Panc1 (cell line): ENCODE results near the gene KATNIP. TPM values are rescaled to one million over a fixed set of nuclear protein-coding genes. Genes with fewer than 3 reads are reported as not detected.

Experiments used
- ATAC-seq: fragments of 200-7000 bp; cut with Tn5 transposase; 2 replicates; pipeline ENCODE4 v1.9.1; 2020; ENCODE audit warnings: mild to moderate bottlenecking, moderate library complexity
- BruUV-seq: library from RNA; stranded (reverse); fragments of 400-500 nt; replicated peaks from 2 replicates; lab custom pipeline; 2021; lab: Mats Ljungman, UMichigan
- CTCF ChIA-PET: fragments of 300-600 bp; sonication (Branson Sonifier 250); formaldehyde crosslinking; loops from one replicate; lab custom pipeline; 2022; ENCODE audit warnings: antibody characterized with exemption; lab: Charles Lee
- POLR2A ChIA-PET: fragments of 300-600 bp; sonication (Branson Sonifier 250); formaldehyde crosslinking; loops from one replicate; lab custom pipeline; 2022; ENCODE audit warnings: antibody characterized with exemption; lab: Charles Lee
- DNase-seq: peaks from one replicate; pipeline ENCODE4 v3.0.0-alpha.2; 2010; ENCODE audit warnings: low read depth, low spot score
- H3K27ac ChIP-seq: 2 replicates; pipeline ENCODE4 v1.5.1; 2011; ENCODE audit warnings: mild to moderate bottlenecking, low read length, inconsistent platforms
- H3K27me3 ChIP-seq: fragments of 200-500 bp; sonication (Bioruptor generic); 2 replicates; pipeline ENCODE4 v1.6.0; 2014; ENCODE audit warnings: low read length, inconsistent platforms; ENCODE audit not compliant: control insufficient read depth, insufficient read depth
- H3K36me3 ChIP-seq: fragments of 200-500 bp; sonication (Bioruptor generic); 2 replicates; pipeline ENCODE4 v1.5.1; 2014; ENCODE audit warnings: inconsistent platforms, mild to moderate bottlenecking, low read length, moderate library complexity; ENCODE audit not compliant: control insufficient read depth, insufficient read depth
- H3K4me1 ChIP-seq: 2 replicates; pipeline ENCODE4 v1.5.1; 2011; ENCODE audit warnings: inconsistent platforms, mild to moderate bottlenecking, low read length, moderate library complexity; ENCODE audit not compliant: control insufficient read depth, insufficient read depth
- H3K4me3 ChIP-seq, 2 experiments: 2 replicates each; pipeline ENCODE4 v1.5.1; 2011 to 2012; ENCODE audit warnings: low read depth in 2 of 2, low read length in 2 of 2, mild to moderate bottlenecking in 2 of 2, inconsistent platforms in 1 of 2, moderate library complexity in 1 of 2
- H3K9me3 ChIP-seq: fragments of 200-500 bp; sonication (Bioruptor generic); 2 replicates; pipeline ENCODE4 v1.5.1; 2014; ENCODE audit warnings: low read depth, mild to moderate bottlenecking, inconsistent platforms, low read length, moderate library complexity; ENCODE audit not compliant: control insufficient read depth, insufficient read depth
- POLR2AphosphoS5 ChIP-seq: IDR thresholded peaks from 2 replicates; pipeline ENCODE4 v1.6.1; 2012; ENCODE audit warnings: mild to moderate bottlenecking, low read depth, low read length, moderate library complexity
- SIN3A ChIP-seq: IDR thresholded peaks from 2 replicates; pipeline ENCODE4 v1.6.1; 2012; ENCODE audit warnings: low read depth, mild to moderate bottlenecking, low read length, moderate library complexity, borderline replicate concordance; ENCODE audit not compliant: insufficient read depth
- TCF7L2 ChIP-seq: IDR thresholded peaks from 2 replicates; pipeline ENCODE4 v1.6.1; 2011; ENCODE audit warnings: mild to moderate bottlenecking, low read depth, low read length, inconsistent platforms
- in situ Hi-C: cut with HindIII; loops from 2 replicates; pipeline ENCODE4 v1.10.0; 2016; ENCODE audit warnings: low sequenced_read_pairs, low pct_unique_long_range_greater_than_20kb
- intact Hi-C: fragments of 100-400 bp; cut with micrococcal nuclease; formaldehyde crosslinking; loops from one replicate; pipeline ENCODE4 v1.10.0; 2022; ENCODE audit not compliant: unreplicated experiment
- total RNA-seq: library from RNA; stranded (reverse); gene quantifications from one replicate; pipeline ENCODE4 v1.2.1, GENCODE V29; 2021; ENCODE audit not compliant: unreplicated experiment
- TF ChIP-seq, protein P1 (sequence below): fragments of 450-650 bp; IDR thresholded peaks from 2 replicates; pipeline ENCODE4 v1.5.1; 2017; ENCODE audit warnings: mild to moderate bottlenecking
- TF ChIP-seq, protein P2 (sequence below), 2 experiments: IDR thresholded peaks; 2 replicates each; pipeline ENCODE4 v1.6.1; 2011 to 2012; ENCODE audit warnings: low read depth in 2 of 2, control low read depth in 1 of 2, low read length in 1 of 2, mild to moderate bottlenecking in 1 of 2, moderate library complexity in 1 of 2; ENCODE audit not compliant: insufficient read depth in 1 of 2

KATNIP gene
- total RNA-seq, 1 experiment from 2014 or later = 36.7 TPM

- no peak for DNase-seq
Measured at GRCh38 chr16:27585200-27585599, 35.3 kb downstream of the KATNIP start.

GRCh38 chr16:27586711-27587110, 36.8 kb downstream of the KATNIP start:
- BruUV-seq = no TSS peak
- Histone ChIP-seq H3K4me3 (no peak overlapping the region), H3K27ac (no peak overlapping the region), H3K4me1 (no peaks in the 10 kb centered on the region), H3K9me3 (no peaks in the 10 kb centered on the region), H3K36me3 (no peaks in the 10 kb centered on the region), H3K27me3 (no peaks in the 10 kb centered on the region)
- no peak for TF ChIP-seq POLR2AphosphoS5
- TF ChIP-seq, protein P1, sequence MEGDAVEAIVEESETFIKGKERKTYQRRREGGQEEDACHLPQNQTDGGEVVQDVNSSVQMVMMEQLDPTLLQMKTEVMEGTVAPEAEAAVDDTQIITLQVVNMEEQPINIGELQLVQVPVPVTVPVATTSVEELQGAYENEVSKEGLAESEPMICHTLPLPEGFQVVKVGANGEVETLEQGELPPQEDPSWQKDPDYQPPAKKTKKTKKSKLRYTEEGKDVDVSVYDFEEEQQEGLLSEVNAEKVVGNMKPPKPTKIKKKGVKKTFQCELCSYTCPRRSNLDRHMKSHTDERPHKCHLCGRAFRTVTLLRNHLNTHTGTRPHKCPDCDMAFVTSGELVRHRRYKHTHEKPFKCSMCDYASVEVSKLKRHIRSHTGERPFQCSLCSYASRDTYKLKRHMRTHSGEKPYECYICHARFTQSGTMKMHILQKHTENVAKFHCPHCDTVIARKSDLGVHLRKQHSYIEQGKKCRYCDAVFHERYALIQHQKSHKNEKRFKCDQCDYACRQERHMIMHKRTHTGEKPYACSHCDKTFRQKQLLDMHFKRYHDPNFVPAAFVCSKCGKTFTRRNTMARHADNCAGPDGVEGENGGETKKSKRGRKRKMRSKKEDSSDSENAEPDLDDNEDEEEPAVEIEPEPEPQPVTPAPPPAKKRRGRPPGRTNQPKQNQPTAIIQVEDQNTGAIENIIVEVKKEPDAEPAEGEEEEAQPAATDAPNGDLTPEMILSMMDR = no peak
- TF ChIP-seq, protein P2, sequence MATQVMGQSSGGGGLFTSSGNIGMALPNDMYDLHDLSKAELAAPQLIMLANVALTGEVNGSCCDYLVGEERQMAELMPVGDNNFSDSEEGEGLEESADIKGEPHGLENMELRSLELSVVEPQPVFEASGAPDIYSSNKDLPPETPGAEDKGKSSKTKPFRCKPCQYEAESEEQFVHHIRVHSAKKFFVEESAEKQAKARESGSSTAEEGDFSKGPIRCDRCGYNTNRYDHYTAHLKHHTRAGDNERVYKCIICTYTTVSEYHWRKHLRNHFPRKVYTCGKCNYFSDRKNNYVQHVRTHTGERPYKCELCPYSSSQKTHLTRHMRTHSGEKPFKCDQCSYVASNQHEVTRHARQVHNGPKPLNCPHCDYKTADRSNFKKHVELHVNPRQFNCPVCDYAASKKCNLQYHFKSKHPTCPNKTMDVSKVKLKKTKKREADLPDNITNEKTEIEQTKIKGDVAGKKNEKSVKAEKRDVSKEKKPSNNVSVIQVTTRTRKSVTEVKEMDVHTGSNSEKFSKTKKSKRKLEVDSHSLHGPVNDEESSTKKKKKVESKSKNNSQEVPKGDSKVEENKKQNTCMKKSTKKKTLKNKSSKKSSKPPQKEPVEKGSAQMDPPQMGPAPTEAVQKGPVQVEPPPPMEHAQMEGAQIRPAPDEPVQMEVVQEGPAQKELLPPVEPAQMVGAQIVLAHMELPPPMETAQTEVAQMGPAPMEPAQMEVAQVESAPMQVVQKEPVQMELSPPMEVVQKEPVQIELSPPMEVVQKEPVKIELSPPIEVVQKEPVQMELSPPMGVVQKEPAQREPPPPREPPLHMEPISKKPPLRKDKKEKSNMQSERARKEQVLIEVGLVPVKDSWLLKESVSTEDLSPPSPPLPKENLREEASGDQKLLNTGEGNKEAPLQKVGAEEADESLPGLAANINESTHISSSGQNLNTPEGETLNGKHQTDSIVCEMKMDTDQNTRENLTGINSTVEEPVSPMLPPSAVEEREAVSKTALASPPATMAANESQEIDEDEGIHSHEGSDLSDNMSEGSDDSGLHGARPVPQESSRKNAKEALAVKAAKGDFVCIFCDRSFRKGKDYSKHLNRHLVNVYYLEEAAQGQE (IDR thresholded peaks at IDR 0.05; ENCODE audit: insufficient read depth in 1 of 2, low read depth in 2 of 2, low read length in 1 of 2) = no peak
- intact Hi-C loops = no loop called here
- in situ Hi-C loops = no loop called here
- DNase-seq = no peak
- POLR2A ChIA-PET = no interaction called here
- ATAC-seq = no peak
- CTCF ChIA-PET = no interaction called here

More at GRCh38 chr16:27585200-27585599, 35.3 kb downstream of the KATNIP start:
- TF ChIP-seq SIN3A = no peak
- no peak for TF ChIP-seq TCF7L2
- TF ChIP-seq, protein P2 (IDR thresholded peaks at IDR 0.05; ENCODE audit: insufficient read depth in 1 of 2, low read depth in 2 of 2, low read length in 1 of 2) = no peak
- no peak for TF ChIP-seq POLR2AphosphoS5
- TF ChIP-seq, protein P1 = no peak
- Histone ChIP-seq H3K36me3 (no peaks in the 10 kb centered on the region), H3K4me3 (no peak overlapping the region), H3K27ac (no peak overlapping the region), H3K4me1 (no peaks in the 10 kb centered on the region), H3K27me3 (no peaks in the 10 kb centered on the region), H3K9me3 (no peaks in the 10 kb centered on the region)
- no peak for ATAC-seq
- intact Hi-C loops (no loop called here), in situ Hi-C loops (no loop called here)
- no TSS peak for BruUV-seq
- CTCF ChIA-PET = no interaction called here
- POLR2A ChIA-PET = no interaction called here
